ENCODE data around the gene SIX2. TPM values are rescaled to one million over a fixed set of nuclear protein-coding genes. Genes with fewer than 3 reads are reported as not detected.

SIX2 gene
- total and polyA plus RNA-seq, 10 of the 15 experiments (the other 5 are each of a cell fraction or from before 2014, with no cell fraction given): not detected

- TF ChIP-seq, protein P1, sequence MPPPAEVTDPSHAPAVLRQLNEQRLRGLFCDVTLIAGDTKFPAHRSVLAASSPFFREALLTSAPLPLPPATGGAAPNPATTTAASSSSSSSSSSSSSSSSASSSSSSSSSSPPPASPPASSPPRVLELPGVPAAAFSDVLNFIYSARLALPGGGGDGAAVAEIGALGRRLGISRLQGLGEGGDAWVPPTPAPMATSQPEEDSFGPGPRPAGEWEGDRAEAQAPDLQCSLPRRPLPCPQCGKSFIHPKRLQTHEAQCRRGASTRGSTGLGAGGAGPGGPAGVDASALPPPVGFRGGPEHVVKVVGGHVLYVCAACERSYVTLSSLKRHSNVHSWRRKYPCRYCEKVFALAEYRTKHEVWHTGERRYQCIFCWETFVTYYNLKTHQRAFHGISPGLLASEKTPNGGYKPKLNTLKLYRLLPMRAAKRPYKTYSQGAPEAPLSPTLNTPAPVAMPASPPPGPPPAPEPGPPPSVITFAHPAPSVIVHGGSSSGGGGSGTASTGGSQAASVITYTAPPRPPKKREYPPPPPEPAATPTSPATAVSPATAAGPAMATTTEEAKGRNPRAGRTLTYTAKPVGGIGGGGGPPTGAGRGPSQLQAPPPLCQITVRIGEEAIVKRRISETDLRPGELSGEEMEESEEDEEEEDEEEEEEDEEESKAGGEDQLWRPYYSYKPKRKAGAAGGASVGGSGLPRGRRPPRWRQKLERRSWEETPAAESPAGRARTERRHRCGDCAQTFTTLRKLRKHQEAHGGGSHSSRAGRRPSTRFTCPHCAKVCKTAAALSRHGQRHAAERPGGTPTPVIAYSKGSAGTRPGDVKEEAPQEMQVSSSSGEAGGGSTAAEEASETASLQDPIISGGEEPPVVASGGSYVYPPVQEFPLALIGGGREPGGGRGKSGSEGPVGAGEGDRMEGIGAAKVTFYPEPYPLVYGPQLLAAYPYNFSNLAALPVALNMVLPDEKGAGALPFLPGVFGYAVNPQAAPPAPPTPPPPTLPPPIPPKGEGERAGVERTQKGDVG (CRISPR knock-in tag; IDR thresholded peaks at IDR 0.05): no peak
- no peak for TF ChIP-seq SREBF2 (IDR thresholded peaks at IDR 0.05; ENCODE audit: low read length)
- no peak for TF ChIP-seq BACH1 (IDR thresholded peaks at IDR 0.05; ENCODE audit: borderline replicate concordance)
- in situ Hi-C loops (cut with MboI) (loop anchor here (5.0 kb wide), 1 partner anchor 484 kb away; no protein-coding TSS in a partner anchor), intact Hi-C loops (cut with micrococcal nuclease; ENCODE audit: unreplicated experiment) (no loop called here)
- Histone ChIP-seq H3K27me3 (replicated peaks in 1 of 2; ENCODE audit: control insufficient read depth in 2 of 2, insufficient read depth in 2 of 2, low read length in 1 of 2) (peaks cover 2 to 3% of the 10 kb centered on the region in 2 experiments; a peak in 2 of 4 replicates), H3K9me3 (replicated peaks; ENCODE audit: control insufficient read depth, insufficient read depth, low read length) (no peaks in the 10 kb centered on the region), H3K4me1 (ENCODE audit: control insufficient read depth, insufficient read depth, low read length) (no peaks in the 10 kb centered on the region; the same call in 1 of the 2 replicates), H3K79me2 (ENCODE audit: control insufficient read depth, insufficient read depth, low read length) (no peaks in the 10 kb centered on the region), H3K9ac (ENCODE audit: control insufficient read depth, insufficient read depth, low read length) (no peak overlapping the region), H3K4me2 (ENCODE audit: control insufficient read depth, insufficient read depth) (no peak overlapping the region), H3K4me3 (no peak overlapping the region), H3K36me3 (ENCODE audit: control insufficient read depth in 2 of 2, insufficient read depth in 2 of 2, low read length in 1 of 2) (no peaks in the 10 kb centered on the region), H3K27ac (ENCODE audit: control insufficient read depth, insufficient read depth) (no peak overlapping the region), H2AFZ (ENCODE audit: control insufficient read depth, low read depth, low read length) (no peak overlapping the region), H4K20me1 (ENCODE audit: control insufficient read depth, insufficient read depth) (no peaks in the 10 kb centered on the region)
- DNase-seq (ENCODE audit: low read depth, low spot score) (no peak), ATAC-seq (no peak), FAIRE-seq (no peak)
- ChIA-PET POLR2A (no interaction called here), SMC1A (ENCODE audit: uncharacterized antibody, unreplicated experiment) (no interaction called here), CTCF (no interaction called here), RAD21 (ENCODE audit: unreplicated experiment) (no interaction called here)
- no TSS peak for BruUV-seq (replicated peaks)
- WGBS (ENCODE audit: insufficient coverage, insufficient replicate concordance, low lambda C conversion rate, missing lambda C conversion rate): 1% methylated on average over 5 of the region's 5 CpGs
These were observed 48.4 kb downstream of the SIX2 start for GRCh38 chr2:44960871-44961270.

DNA sequence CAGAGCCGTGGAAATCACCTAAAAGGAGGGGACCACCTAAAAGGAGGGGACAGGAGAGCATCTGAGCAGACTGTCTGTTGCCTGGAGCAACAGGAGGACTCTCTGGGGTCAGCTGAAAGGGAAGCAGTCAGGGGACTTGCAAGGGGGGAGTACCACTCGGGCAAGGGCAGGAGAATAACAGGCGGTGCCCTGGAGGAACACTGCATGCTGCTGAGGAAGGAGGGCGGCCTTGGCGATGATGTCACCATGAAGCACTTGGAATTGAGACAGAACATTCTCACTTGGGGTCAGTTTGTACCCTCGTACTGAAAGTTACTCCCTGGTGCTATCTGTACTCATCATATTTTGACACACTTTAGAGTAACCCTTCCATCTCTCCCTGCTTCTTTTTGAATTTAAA, 49.4 kb downstream of the SIX2 start:
- Histone ChIP-seq H3K79me2 (ENCODE audit: control insufficient read depth, insufficient read depth, low read length) (no peaks in the 10 kb centered on the region), H4K20me1 (ENCODE audit: control insufficient read depth, insufficient read depth) (no peaks in the 10 kb centered on the region), H3K9me3 (replicated peaks; ENCODE audit: control insufficient read depth, insufficient read depth, low read length) (no peaks in the 10 kb centered on the region), H2AFZ (ENCODE audit: control insufficient read depth, low read depth, low read length) (no peak overlapping the region), H3K36me3 (ENCODE audit: control insufficient read depth in 2 of 2, insufficient read depth in 2 of 2, low read length in 1 of 2) (no peaks in the 10 kb centered on the region), H3K9ac (ENCODE audit: control insufficient read depth, insufficient read depth, low read length) (no peak overlapping the region), H3K27ac (ENCODE audit: control insufficient read depth, insufficient read depth) (no peak overlapping the region), H3K4me1 (ENCODE audit: control insufficient read depth, insufficient read depth, low read length) (no peaks in the 10 kb centered on the region; the same call in 1 of the 2 replicates), H3K4me3 (no peak overlapping the region), H3K4me2 (ENCODE audit: control insufficient read depth, insufficient read depth) (no peak overlapping the region), H3K27me3 (replicated peaks in 1 of 2; ENCODE audit: control insufficient read depth in 2 of 2, insufficient read depth in 2 of 2, low read length in 1 of 2) (peaks cover 5 to 6% of the 10 kb centered on the region in 2 experiments; a peak in 3 of 4 replicates)
- in situ Hi-C loops (cut with MboI): loop anchor here (5.0 to 10.0 kb wide), 4 partner anchors 405 to 915 kb away; no protein-coding TSS in a partner anchor
- no peak for DNase-seq (ENCODE audit: low read depth, low spot score)
- RAD21 ChIA-PET (ENCODE audit: unreplicated experiment): interaction anchor here (6.4 kb wide), 1 partner anchor 400 kb away, joined by 56 read pairs; no protein-coding TSS in a partner anchor
- intact Hi-C loops (cut with micrococcal nuclease; ENCODE audit: unreplicated experiment): loop anchor here (5.0 to 10.0 kb wide), 4 partner anchors 245 to 873 kb away; no protein-coding TSS in a partner anchor
- ATAC-seq: no peak
- no TSS peak for BruUV-seq (replicated peaks)
- CTCF ChIA-PET: interaction anchor here (1.9 to 11.2 kb wide), 5 partner anchors 9 to 568 kb away, joined by 6 to 321 read pairs (median 88); no protein-coding TSS in a partner anchor
- POLR2A ChIA-PET: no interaction called here
- no peak for FAIRE-seq
- SMC1A ChIA-PET (ENCODE audit: uncharacterized antibody, unreplicated experiment): interaction anchor here (6.0 to 6.2 kb wide), 2 partner anchors 478 to 567 kb away, joined by 64 to 130 read pairs; no protein-coding TSS in a partner anchor
- 30% methylated on average over 6 of the region's 6 CpGs for WGBS (ENCODE audit: insufficient coverage, insufficient replicate concordance, low lambda C conversion rate, missing lambda C conversion rate)
- TF ChIP-seq CBX5 (IDR thresholded peaks at IDR 0.05; ENCODE audit: low read depth) (no peak), RB1 (IDR thresholded peaks at IDR 0.05; ENCODE audit: borderline replicate concordance) (no peak), MXI1 (IDR thresholded peaks at IDR 0.05; ENCODE audit: low read depth, low read length) (no peak), POU2F2 (IDR thresholded peaks at IDR 0.05; ENCODE audit: borderline replicate concordance, low read depth, low read length) (no peak)
- TF ChIP-seq, protein P1 (CRISPR knock-in tag; IDR thresholded peaks at IDR 0.05): no peak
